GM18951 (cell line): ENCODE measurements around the gene PNPLA5.

Experiments
- POLR2A ChIP-seq: IDR thresholded peaks from 4 replicates; pipeline ENCODE4 v1.6.1; 2011; ENCODE audit warnings: mild to moderate bottlenecking; ENCODE audit not compliant: insufficient read length, insufficient read depth; ENCODE audit errors: extremely low read depth
- in situ Hi-C: fragments of 300-500 bp; cut with MboI; formaldehyde crosslinking; loops from one replicate; pipeline ENCODE4 v1.12.0; 2022; ENCODE audit warnings: low sequenced_read_pairs, mixed read lengths, inconsistent platforms; ENCODE audit not compliant: unreplicated experiment

Gene PNPLA5

GRCh38 chr22:43893266-43893665 is 1.5 kb upstream of the PNPLA5 start:
- no peak for TF ChIP-seq POLR2A
- in situ Hi-C loops = loop anchor here (25.0 kb wide), 1 partner anchor 506 kb away; no protein-coding TSS in a partner anchor

- in situ Hi-C loops = loop anchor here (25.0 kb wide), 1 partner anchor 505 kb away; no protein-coding TSS in a partner anchor
- TF ChIP-seq POLR2A = no peak
Observed at GRCh38 chr22:43892183-43892894, 526 bp upstream of the PNPLA5 start.

- no peak for TF ChIP-seq POLR2A
- in situ Hi-C loops = loop anchor here (25.0 kb wide), 1 partner anchor 504 kb away; no protein-coding TSS in a partner anchor
Observed at GRCh38 chr22:43890901-43891331, 897 bp downstream of the PNPLA5 start.

- no peak for TF ChIP-seq POLR2A
- in situ Hi-C loops = loop anchor here (25.0 kb wide), 1 partner anchor 503 kb away; no protein-coding TSS in a partner anchor
Observed at GRCh38 chr22:43889860-43890253, 2.0 kb downstream of the PNPLA5 start.

GRCh38 chr22:43889201-43889859 is 2.5 kb downstream of the PNPLA5 start:
- TF ChIP-seq POLR2A = no peak
- in situ Hi-C loops = loop anchor here (25.0 kb wide), 1 partner anchor 502 kb away; no protein-coding TSS in a partner anchor

GRCh38 chr22:43888740-43889139 is 3.1 kb downstream of the PNPLA5 start:
- TF ChIP-seq POLR2A = no peak
- in situ Hi-C loops = loop anchor here (25.0 kb wide), 1 partner anchor 501 kb away; no protein-coding TSS in a partner anchor

- in situ Hi-C loops = loop anchor here (25.0 kb wide), 1 partner anchor 500 kb away; no protein-coding TSS in a partner anchor
- no peak for TF ChIP-seq POLR2A
Observed at GRCh38 chr22:43887391-43887790, 4.4 kb downstream of the PNPLA5 start.

- no peak for TF ChIP-seq POLR2A
Observed at GRCh38 chr22:43886231-43886630, 5.6 kb downstream of the PNPLA5 start.

GRCh38 chr22:43885786-43886185 is 6.0 kb downstream of the PNPLA5 start:
- in situ Hi-C loops = loop anchor here (25.0 kb wide), 1 partner anchor 498 kb away; no protein-coding TSS in a partner anchor
- TF ChIP-seq POLR2A = no peak

More at GRCh38 chr22:43886231-43886630, 5.6 kb downstream of the PNPLA5 start:
- in situ Hi-C loops = loop anchor here (25.0 kb wide), 1 partner anchor 499 kb away; no protein-coding TSS in a partner anchor

GRCh38 chr22:43885319-43885671 is 6.5 kb downstream of the PNPLA5 start:
- in situ Hi-C loops = loop anchor here (25.0 kb wide), 1 partner anchor 498 kb away; no protein-coding TSS in a partner anchor
- TF ChIP-seq POLR2A = no peak

- in situ Hi-C loops = loop anchor here (25.0 kb wide), 1 partner anchor 497 kb away; no protein-coding TSS in a partner anchor
- TF ChIP-seq POLR2A = no peak
Observed at GRCh38 chr22:43884600-43885318, 7.1 kb downstream of the PNPLA5 start.

GRCh38 chr22:43883719-43884415 is 7.9 kb downstream of the PNPLA5 start:
- in situ Hi-C loops = loop anchor here (25.0 kb wide), 1 partner anchor 497 kb away; no protein-coding TSS in a partner anchor

More at GRCh38 chr22:43883719-43884415, 7.9 kb downstream of the PNPLA5 start:
- TF ChIP-seq POLR2A = no peak
